Measurements from ENCODE around the gene MAD1L1.

Gene MAD1L1

GRCh38 chr7:2190531-2190930, 42.2 kb downstream of the MAD1L1 start:
- peak; percentile 62 for DNase-seq (ENCODE audit: low read depth, low spot score)
- no peak for TF ChIP-seq CTCF (IDR thresholded peaks at IDR 0.05; ENCODE audit: low read depth, low read length)
- H3K4me3 ChIP-seq (ENCODE audit: low read depth, low read length) = no peak overlapping the region
- in situ Hi-C loops (cut with HindIII; ENCODE audit: low sequenced_read_pairs) = no loop called here

GRCh38 chr7:2186166-2186565, 46.6 kb downstream of the MAD1L1 start:
- in situ Hi-C loops (cut with HindIII; ENCODE audit: low sequenced_read_pairs) = no loop called here
- TF ChIP-seq CTCF (IDR thresholded peaks at IDR 0.05; ENCODE audit: low read depth, low read length) = no peak

DNA sequence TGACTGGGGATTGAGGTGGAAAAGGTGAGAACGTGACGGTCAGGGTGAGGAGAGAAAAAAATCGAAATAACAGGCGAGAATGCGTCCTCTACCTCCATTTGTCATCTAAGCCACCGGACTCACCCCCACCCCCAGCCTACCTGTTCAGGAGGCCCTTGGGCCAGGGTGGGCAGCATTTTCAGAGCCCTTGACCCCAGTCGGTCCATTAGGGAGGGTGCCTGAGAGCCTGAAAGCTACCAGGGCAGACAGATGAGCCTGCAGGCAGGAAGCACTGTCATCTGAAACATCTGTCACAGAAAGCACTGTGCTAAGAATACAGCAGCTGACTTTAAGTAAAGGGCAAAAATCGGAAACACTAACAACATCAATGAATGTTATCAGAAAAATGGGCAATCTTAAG, 47.0 kb downstream of the MAD1L1 start:
- no peak for TF ChIP-seq CTCF (IDR thresholded peaks at IDR 0.05; ENCODE audit: low read depth, low read length)
- no peak overlapping the region for H3K4me3 ChIP-seq (ENCODE audit: low read depth, low read length)
- in situ Hi-C loops (cut with HindIII; ENCODE audit: low sequenced_read_pairs) = no loop called here
- DNase-seq (ENCODE audit: low read depth, low spot score) = no peak

More at GRCh38 chr7:2186166-2186565, 46.6 kb downstream of the MAD1L1 start:
- no peak overlapping the region for H3K4me3 ChIP-seq (ENCODE audit: low read depth, low read length)
- DNase-seq (ENCODE audit: low read depth, low spot score) = no peak

DNA sequence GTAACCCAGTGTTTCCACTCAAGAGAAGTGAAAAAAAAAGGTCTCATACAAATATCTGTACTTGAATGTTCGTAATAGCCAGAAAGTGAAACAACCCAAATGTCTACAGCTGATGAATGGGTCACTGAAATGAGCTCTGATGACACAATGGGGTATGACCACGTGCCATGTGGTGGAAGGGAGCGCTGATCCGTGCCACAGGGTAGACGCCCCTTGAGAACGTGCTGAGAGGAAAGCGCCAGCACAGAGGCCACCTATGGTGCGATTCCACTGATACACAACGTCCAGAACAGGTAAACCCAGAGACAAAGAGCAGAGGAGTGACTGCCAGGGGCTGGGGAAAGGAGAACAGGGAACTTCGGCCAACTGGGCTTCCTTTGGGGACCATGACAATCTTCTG, 50.3 kb downstream of the MAD1L1 start:
- TF ChIP-seq CTCF (IDR thresholded peaks at IDR 0.05; ENCODE audit: low read depth, low read length) = no peak
- H3K4me3 ChIP-seq (ENCODE audit: low read depth, low read length) = no peak overlapping the region
- DNase-seq (ENCODE audit: low read depth, low spot score) = no peak
- in situ Hi-C loops (cut with HindIII; ENCODE audit: low sequenced_read_pairs) = no loop called here

DNA sequence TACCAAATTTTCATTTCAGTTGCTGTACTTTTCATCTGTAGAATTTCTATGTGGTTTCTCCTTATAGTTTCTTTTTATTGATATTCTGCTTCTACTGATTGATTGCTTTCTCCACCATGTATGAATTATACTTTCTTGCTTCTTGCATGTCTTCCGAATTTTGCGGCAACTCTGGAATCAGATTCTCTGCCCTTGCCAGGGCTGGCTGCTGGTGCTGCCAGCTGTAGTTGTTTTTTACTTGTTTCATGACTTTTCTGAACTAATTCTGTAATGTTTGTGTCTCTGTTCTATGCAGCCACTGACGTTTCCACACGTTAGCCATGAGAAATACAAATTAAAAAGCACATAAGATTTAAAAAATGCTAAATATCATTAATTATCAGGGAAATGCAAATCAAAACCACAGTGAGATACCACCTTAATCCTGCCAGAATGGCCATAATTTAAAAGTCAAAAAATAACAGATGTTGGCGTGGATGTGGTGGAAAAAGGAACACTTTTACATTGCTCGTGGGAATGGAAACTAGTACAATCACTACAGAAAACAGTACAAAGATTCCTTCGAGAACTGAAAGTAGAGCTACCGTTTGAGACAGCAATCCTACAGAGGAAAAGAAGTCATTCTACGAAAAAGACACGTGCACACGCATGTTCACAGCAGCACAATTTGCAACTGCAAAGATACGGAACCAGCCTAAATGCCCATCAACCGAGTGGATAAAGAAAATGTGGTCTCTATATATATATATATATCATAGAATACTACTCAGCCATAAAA, 51.5 kb downstream of the MAD1L1 start:
- TF ChIP-seq CTCF (IDR thresholded peaks at IDR 0.05; ENCODE audit: low read depth, low read length) = no peak
- H3K4me3 ChIP-seq (ENCODE audit: low read depth, low read length) = no peak overlapping the region

GRCh38 chr7:2180081-2180480, 52.7 kb downstream of the MAD1L1 start:
- no peak overlapping the region for H3K4me3 ChIP-seq (ENCODE audit: low read depth, low read length)
- in situ Hi-C loops (cut with HindIII; ENCODE audit: low sequenced_read_pairs) = no loop called here
- DNase-seq (ENCODE audit: low read depth, low spot score) = no peak
- no peak for TF ChIP-seq CTCF (IDR thresholded peaks at IDR 0.05; ENCODE audit: low read depth, low read length)

More for the DNA sequence above, 51.5 kb downstream of the MAD1L1 start:
- in situ Hi-C loops (cut with HindIII; ENCODE audit: low sequenced_read_pairs) = no loop called here
- no peak for DNase-seq (ENCODE audit: low read depth, low spot score)
